ENCODE measurements around the gene BCR.

The BCR gene

GRCh38 chr22:23137905-23138561 lies 42.3 kb upstream of the BCR start:
- no peak for TF ChIP-seq CTCF (conservative IDR thresholded peaks at IDR 0.05; ENCODE audit: low read depth, low read length)
- no peak overlapping the region for H3K4me3 ChIP-seq (ENCODE audit: low read length)
- no peak for DNase-seq (ENCODE audit: low read depth)

GRCh38 chr22:23138584-23139435 lies 41.5 kb upstream of the BCR start:
- H3K4me3 ChIP-seq (ENCODE audit: low read length): no peak overlapping the region
- TF ChIP-seq CTCF (conservative IDR thresholded peaks at IDR 0.05; ENCODE audit: low read depth, low read length): no peak
- DNase-seq (ENCODE audit: low read depth): no peak

GRCh38 chr22:23140385-23140784 lies 39.9 kb upstream of the BCR start:
- DNase-seq (ENCODE audit: low read depth): no peak
- no peak for TF ChIP-seq CTCF (conservative IDR thresholded peaks at IDR 0.05; ENCODE audit: low read depth, low read length)
- no peak overlapping the region for H3K4me3 ChIP-seq (ENCODE audit: low read length)

- no peak overlapping the region for H3K4me3 ChIP-seq (ENCODE audit: low read length)
- TF ChIP-seq CTCF (conservative IDR thresholded peaks at IDR 0.05; ENCODE audit: low read depth, low read length): no peak
- DNase-seq (ENCODE audit: low read depth): no peak
Measured at GRCh38 chr22:23142546-23143105, 37.7 kb upstream of the BCR start.

GRCh38 chr22:23143119-23143518 lies 37.2 kb upstream of the BCR start:
- TF ChIP-seq CTCF (conservative IDR thresholded peaks at IDR 0.05; ENCODE audit: low read depth, low read length): no peak
- H3K4me3 ChIP-seq (ENCODE audit: low read length): no peak overlapping the region
- no peak for DNase-seq (ENCODE audit: low read depth)

GRCh38 chr22:23144432-23144831 lies 35.9 kb upstream of the BCR start:
- no peak for DNase-seq (ENCODE audit: low read depth)
- no peak overlapping the region for H3K4me3 ChIP-seq (ENCODE audit: low read length)
- no peak for TF ChIP-seq CTCF (conservative IDR thresholded peaks at IDR 0.05; ENCODE audit: low read depth, low read length)
